ENCODE measurements around the gene CSK. TPM values are rescaled to one million over a fixed set of nuclear protein-coding genes. Genes with fewer than 3 reads are reported as not detected.

CSK gene
- total RNA-seq, 2 experiments from 2014 or later = 114 to 118 TPM

GRCh38 chr15:74821790-74822158 is 39.9 kb downstream of the CSK start:
- Histone ChIP-seq H3K4me1 (ENCODE audit: insufficient read depth, low read length) (peaks cover 16% of the 10 kb centered on the region), H3K27me3 (ENCODE audit: control insufficient read depth in 1 of 2, insufficient read depth in 2 of 2, low read length in 2 of 2) (peaks cover under 1 to 6% of the 10 kb centered on the region in 2 experiments), H3K9me3 (ENCODE audit: control insufficient read depth in 1 of 2, insufficient read depth in 1 of 2, low read length in 2 of 2) (peaks cover 0 to 3% of the 10 kb centered on the region in 2 experiments), H3K36me3 (ENCODE audit: insufficient read depth, low read length) (no peaks in the 10 kb centered on the region), H3K27ac (ENCODE audit: low read depth in 1 of 2, low read length in 2 of 2) (no peak overlapping the region), H3K4me3 (ENCODE audit: low read length) (no peak overlapping the region)
- DNase-seq (no peak), ATAC-seq (ENCODE audit: poor library complexity) (no peak)
- no peak overlapping the region for H3K4me3 Mint-ChIP-seq
- H3K4me1 Mint-ChIP-seq (ENCODE audit: low read depth) = no peaks in the 10 kb centered on the region
- H3K27ac Mint-ChIP-seq = no peak overlapping the region
- ChIA-PET POLR2A (no interaction called here), CTCF (no interaction called here)
- H3K36me3 Mint-ChIP-seq (ENCODE audit: low read depth) = no peaks in the 10 kb centered on the region
- peaks cover 11% of the 10 kb centered on the region for H3K27me3 Mint-ChIP-seq
- intact Hi-C loops (cut with DNase I, micrococcal nuclease) = no loop called here
- H3K9me3 Mint-ChIP-seq = no peaks in the 10 kb centered on the region
- TF ChIP-seq CTCF (IDR thresholded peaks at IDR 0.05) = no peak

GRCh38 chr15:74822233-74822632 is 40.4 kb downstream of the CSK start:
- no peaks in the 10 kb centered on the region for H3K36me3 ChIP-seq (ENCODE audit: insufficient read depth, low read length)
- peaks cover 15% of the 10 kb centered on the region for H3K27me3 Mint-ChIP-seq
- H3K36me3 Mint-ChIP-seq (ENCODE audit: low read depth) = no peaks in the 10 kb centered on the region
- no peak overlapping the region for H3K4me3 Mint-ChIP-seq
- H3K4me1 Mint-ChIP-seq (ENCODE audit: low read depth) = no peaks in the 10 kb centered on the region
- H3K4me3 ChIP-seq (ENCODE audit: low read length) = no peak overlapping the region
- ChIA-PET CTCF (no interaction called here), POLR2A (no interaction called here)
- peaks cover 0 to 8% of the 10 kb centered on the region in 2 experiments for H3K9me3 ChIP-seq (ENCODE audit: control insufficient read depth in 1 of 2, insufficient read depth in 1 of 2, low read length in 2 of 2)
- no peak overlapping the region for H3K27ac Mint-ChIP-seq
- H3K27me3 ChIP-seq (ENCODE audit: control insufficient read depth in 1 of 2, insufficient read depth in 2 of 2, low read length in 2 of 2) = peaks cover 5 to 11% of the 10 kb centered on the region in 2 experiments
- intact Hi-C loops (cut with DNase I, micrococcal nuclease) = no loop called here
- no peaks in the 10 kb centered on the region for H3K9me3 Mint-ChIP-seq
- no peak overlapping the region for H3K27ac ChIP-seq (ENCODE audit: low read depth in 1 of 2, low read length in 2 of 2)
- peaks cover 16% of the 10 kb centered on the region for H3K4me1 ChIP-seq (ENCODE audit: insufficient read depth, low read length)
- ATAC-seq (ENCODE audit: poor library complexity) (no peak), DNase-seq (no peak)
- no peak for TF ChIP-seq CTCF (IDR thresholded peaks at IDR 0.05)

- Histone ChIP-seq H3K27me3 (ENCODE audit: control insufficient read depth in 1 of 2, insufficient read depth in 2 of 2, low read length in 2 of 2) (peaks cover 12 to 21% of the 10 kb centered on the region in 2 experiments), H3K4me1 (ENCODE audit: insufficient read depth, low read length) (peaks cover 16% of the 10 kb centered on the region), H3K9me3 (ENCODE audit: control insufficient read depth in 1 of 2, insufficient read depth in 1 of 2, low read length in 2 of 2) (peaks cover 0 to 8% of the 10 kb centered on the region in 2 experiments), H3K4me3 (ENCODE audit: low read length) (no peak overlapping the region), H3K36me3 (ENCODE audit: insufficient read depth, low read length) (no peaks in the 10 kb centered on the region), H3K27ac (ENCODE audit: low read depth in 1 of 2, low read length in 2 of 2) (no peak overlapping the region)
- Mint-ChIP-seq H3K36me3 (ENCODE audit: low read depth) (no peaks in the 10 kb centered on the region), H3K27ac (no peak overlapping the region), H3K4me1 (ENCODE audit: low read depth) (no peaks in the 10 kb centered on the region), H3K27me3 (peaks cover 25% of the 10 kb centered on the region), H3K4me3 (no peak overlapping the region), H3K9me3 (no peaks in the 10 kb centered on the region)
- ATAC-seq (ENCODE audit: poor library complexity) (no peak), DNase-seq (no peak)
- ChIA-PET POLR2A (no interaction called here), CTCF (no interaction called here)
- no peak for TF ChIP-seq CTCF (IDR thresholded peaks at IDR 0.05)
- intact Hi-C loops (cut with DNase I, micrococcal nuclease) = no loop called here
Observed at GRCh38 chr15:74823324-74823723, 41.4 kb downstream of the CSK start.

Data from CD4-positive, alpha-beta T cell (primary cell).